Progenitor cell of endocrine pancreas (in vitro differentiated cells): ENCODE results near the gene CCDC30. TPM values are rescaled to one million over a fixed set of nuclear protein-coding genes. Genes with fewer than 3 reads are reported as not detected.

Experiments
- DNase-seq: peaks from one replicate; pipeline ENCODE4 v3.0.0; 2021; ENCODE audit warnings: low spot score; ENCODE audit not compliant: unreplicated experiment
- H3K27ac Mint-ChIP-seq: 2 replicates; pipeline ENCODE4 v1.8.0; 2021; ENCODE audit warnings: mild to moderate bottlenecking, moderate library complexity, mixed read lengths
- H3K27me3 Mint-ChIP-seq: 2 replicates; pipeline ENCODE4 v1.8.0; 2021; ENCODE audit warnings: mixed read lengths
- H3K36me3 Mint-ChIP-seq: 2 replicates; pipeline ENCODE4 v1.8.0; 2022; ENCODE audit warnings: mixed read lengths; ENCODE audit not compliant: insufficient read depth
- H3K4me1 Mint-ChIP-seq: 2 replicates; pipeline ENCODE4 v1.8.0; 2021; ENCODE audit warnings: low read depth, mixed read lengths
- H3K4me3 Mint-ChIP-seq: 2 replicates; pipeline ENCODE4 v1.8.0; 2021; ENCODE audit warnings: low read depth, mild to moderate bottlenecking, moderate library complexity, mixed read lengths
- H3K9me3 Mint-ChIP-seq: 2 replicates; pipeline ENCODE4 v1.8.0; 2021; ENCODE audit warnings: low read depth, mixed read lengths
- total RNA-seq: library from RNA; stranded (reverse); gene quantifications from 2 replicates; pipeline ENCODE4 v1.2.1, GENCODE V29; 2021
- TF ChIP-seq, protein P1 (sequence below): fragments of 200-600 bp; sonication (generic); IDR thresholded peaks from one replicate; pipeline ENCODE4 v1.5.0; 2021; ENCODE audit warnings: antibody characterized with exemption, mild to moderate bottlenecking; ENCODE audit not compliant: unreplicated experiment

The CCDC30 gene
- total RNA-seq, 1 donor from 2014 or later: 23.6 TPM

DNA sequence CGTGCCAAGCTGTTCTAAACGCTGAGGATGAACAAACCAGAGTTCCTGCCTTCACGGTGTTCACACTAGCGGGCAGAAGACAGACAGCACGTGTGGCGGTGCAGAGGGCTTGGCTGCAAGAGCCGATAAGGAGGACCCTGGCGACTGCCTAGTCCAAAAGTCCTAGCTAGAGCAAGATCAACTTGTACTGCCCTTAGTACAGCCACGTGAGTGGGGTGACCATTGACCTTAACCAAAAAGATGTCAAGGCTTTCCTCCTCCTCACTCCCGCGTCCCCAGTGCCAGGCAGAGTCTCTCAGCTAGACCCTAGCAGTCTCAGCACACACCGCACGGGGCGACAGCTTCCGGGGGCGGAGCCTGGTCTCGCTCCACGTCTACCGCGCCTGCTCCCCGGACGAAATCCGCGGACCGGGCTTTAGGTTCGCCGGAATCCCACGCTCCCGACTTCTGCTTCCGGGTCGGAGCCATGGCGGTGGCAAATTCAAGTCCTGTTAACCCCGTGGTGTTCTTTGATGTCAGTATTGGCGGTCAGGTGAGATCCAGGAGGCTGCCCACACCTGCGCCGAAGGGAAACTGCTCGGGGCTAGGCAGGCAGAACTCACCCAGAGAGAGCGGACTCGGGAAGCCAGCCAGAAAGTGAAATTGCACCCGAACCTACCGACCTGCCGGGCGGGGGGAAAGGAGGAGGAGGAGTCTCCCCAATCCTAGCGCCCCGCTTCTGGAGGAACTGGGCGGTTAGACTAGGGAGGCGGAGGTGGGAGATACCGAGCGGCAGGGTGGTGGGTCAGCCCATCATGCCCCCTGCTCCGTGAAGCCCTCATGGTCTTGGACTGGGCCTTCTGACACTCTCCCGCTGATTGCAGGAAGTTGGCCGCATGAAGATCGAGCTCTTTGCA, 195.1 kb downstream of the CCDC30 start, which contains the start of gene PPIH:
Gene PPIH, plus strand, starts transcription at position 443 of the 896 bp plus-strand sequence. Its CDS starts 24 bp downstream, at position 467.
- TF ChIP-seq, protein P1, sequence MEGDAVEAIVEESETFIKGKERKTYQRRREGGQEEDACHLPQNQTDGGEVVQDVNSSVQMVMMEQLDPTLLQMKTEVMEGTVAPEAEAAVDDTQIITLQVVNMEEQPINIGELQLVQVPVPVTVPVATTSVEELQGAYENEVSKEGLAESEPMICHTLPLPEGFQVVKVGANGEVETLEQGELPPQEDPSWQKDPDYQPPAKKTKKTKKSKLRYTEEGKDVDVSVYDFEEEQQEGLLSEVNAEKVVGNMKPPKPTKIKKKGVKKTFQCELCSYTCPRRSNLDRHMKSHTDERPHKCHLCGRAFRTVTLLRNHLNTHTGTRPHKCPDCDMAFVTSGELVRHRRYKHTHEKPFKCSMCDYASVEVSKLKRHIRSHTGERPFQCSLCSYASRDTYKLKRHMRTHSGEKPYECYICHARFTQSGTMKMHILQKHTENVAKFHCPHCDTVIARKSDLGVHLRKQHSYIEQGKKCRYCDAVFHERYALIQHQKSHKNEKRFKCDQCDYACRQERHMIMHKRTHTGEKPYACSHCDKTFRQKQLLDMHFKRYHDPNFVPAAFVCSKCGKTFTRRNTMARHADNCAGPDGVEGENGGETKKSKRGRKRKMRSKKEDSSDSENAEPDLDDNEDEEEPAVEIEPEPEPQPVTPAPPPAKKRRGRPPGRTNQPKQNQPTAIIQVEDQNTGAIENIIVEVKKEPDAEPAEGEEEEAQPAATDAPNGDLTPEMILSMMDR: peak; percentile 30
- peak within 1 kb of the TSS; percentile 99 for H3K4me3 Mint-ChIP-seq
- DNase-seq: peak; percentile 86
- peaks cover 6% of the 10 kb centered on the region for H3K36me3 Mint-ChIP-seq
- H3K27ac Mint-ChIP-seq: peak within 1 kb of the TSS; percentile 85
- no peaks in the 10 kb centered on the region for H3K9me3 Mint-ChIP-seq
- H3K4me1 Mint-ChIP-seq: peaks cover 12% of the 10 kb centered on the region
- no peaks in the 10 kb centered on the region for H3K27me3 Mint-ChIP-seq

DNA sequence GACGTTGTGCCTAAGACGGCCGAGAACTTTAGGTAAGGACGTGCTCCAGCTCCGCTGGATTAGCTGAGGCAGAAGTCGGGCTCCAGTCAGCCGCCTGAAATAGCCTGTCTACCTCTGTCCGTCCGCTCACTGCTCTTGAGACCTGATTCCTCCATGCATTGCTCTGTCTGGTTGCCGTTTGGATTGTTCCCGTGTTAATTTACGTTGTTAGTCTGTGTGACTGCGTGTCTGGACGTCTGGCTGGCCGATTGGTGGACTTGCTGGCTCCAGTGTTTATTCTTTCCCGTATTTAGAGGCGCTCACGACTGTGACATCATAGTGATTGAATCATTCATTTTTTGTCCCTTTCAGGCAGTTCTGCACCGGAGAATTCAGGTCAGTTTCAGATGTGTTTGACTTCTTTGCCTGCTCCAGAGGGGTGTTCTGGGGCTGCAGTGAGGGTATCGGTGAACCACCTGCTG, 195.8 kb downstream of the CCDC30 start:
- DNase-seq: no peak
- Mint-ChIP-seq H3K27ac (peak overlapping the region; percentile 80), H3K36me3 (peaks cover 9% of the 10 kb centered on the region), H3K9me3 (no peaks in the 10 kb centered on the region), H3K4me3 (peak overlapping the region; percentile 99), H3K4me1 (peaks cover 12% of the 10 kb centered on the region), H3K27me3 (no peaks in the 10 kb centered on the region)
- TF ChIP-seq, protein P1: no peak

DNA sequence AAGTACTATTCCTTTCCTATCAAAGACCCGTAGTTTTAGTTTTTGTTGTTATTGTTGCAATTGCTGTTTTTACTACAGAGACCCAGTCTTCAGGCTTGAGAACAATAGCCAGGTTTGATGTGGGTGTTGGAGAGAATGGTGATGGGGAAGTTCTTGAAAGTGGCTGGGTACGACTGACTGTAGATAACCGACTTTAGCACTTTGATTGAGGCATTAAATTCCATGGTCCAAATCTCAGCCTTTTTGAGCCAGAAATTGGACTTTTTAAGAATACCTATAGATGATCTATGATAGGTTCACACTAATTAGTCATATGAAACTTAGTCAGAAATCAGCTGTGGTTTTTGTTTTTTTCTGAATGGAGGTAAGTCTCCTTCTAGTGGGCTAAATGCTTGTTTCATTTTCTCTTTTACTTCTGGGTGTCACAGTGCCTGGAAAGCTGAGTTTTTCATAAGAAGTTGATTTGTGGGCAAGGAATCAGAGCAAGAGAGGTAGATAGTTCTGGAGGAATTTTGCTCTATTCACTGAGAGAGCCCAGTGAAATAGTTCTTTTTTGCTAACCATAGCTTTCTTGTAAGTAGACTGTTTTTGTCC, 197.9 kb downstream of the CCDC30 start:
- H3K4me3 Mint-ChIP-seq: no peak overlapping the region
- peaks cover 11% of the 10 kb centered on the region for H3K36me3 Mint-ChIP-seq
- no peaks in the 10 kb centered on the region for H3K9me3 Mint-ChIP-seq
- H3K4me1 Mint-ChIP-seq: peaks cover 12% of the 10 kb centered on the region
- H3K27me3 Mint-ChIP-seq: no peaks in the 10 kb centered on the region
- no peak overlapping the region for H3K27ac Mint-ChIP-seq
- TF ChIP-seq, protein P1: no peak
- no peak for DNase-seq

DNA sequence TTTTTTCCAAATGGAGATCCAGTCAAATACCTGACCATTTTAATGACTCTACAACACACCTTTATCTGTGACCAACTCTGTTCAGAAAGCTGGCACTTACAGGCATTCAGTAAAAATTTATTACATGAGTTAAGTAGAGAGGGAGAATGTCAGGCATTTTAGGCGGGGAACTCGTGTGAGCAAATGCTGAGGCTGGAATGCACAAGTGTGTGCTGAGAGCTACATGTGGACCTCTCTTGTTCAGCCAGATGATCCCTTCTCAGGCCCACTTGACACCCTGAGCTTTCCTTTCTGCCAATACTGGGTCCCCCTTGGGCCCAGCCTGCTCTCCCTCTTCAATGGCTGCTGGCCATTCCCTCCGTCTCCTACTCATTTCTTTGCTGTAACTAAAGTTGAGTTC, 206.8 kb downstream of the CCDC30 start:
- Mint-ChIP-seq H3K27ac (no peak overlapping the region), H3K9me3 (no peaks in the 10 kb centered on the region), H3K4me1 (no peaks in the 10 kb centered on the region), H3K36me3 (peaks cover 18% of the 10 kb centered on the region), H3K27me3 (no peaks in the 10 kb centered on the region), H3K4me3 (no peak overlapping the region)
- TF ChIP-seq, protein P1: no peak
- no peak for DNase-seq

DNA sequence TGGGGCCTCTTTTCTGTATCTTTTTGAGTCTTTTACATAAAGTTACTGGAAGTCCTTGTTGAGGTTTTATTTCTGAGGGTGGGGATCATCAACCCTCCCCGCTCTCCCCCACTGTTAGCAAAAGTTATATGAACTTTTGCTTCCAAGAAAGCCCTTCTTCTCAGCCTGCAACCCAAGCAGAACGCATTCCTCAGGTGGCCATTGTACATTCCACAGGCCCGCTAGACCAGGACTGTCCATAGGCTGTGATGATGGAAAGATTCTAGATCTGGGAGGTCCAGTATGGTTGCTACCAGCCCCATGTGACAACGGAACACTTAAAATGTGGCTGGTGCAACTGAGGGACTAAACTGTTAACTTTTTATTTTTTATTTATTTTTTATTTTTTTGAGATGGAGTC, 207.3 kb downstream of the CCDC30 start:
- Mint-ChIP-seq H3K4me1 (no peaks in the 10 kb centered on the region), H3K9me3 (no peaks in the 10 kb centered on the region), H3K27me3 (no peaks in the 10 kb centered on the region), H3K36me3 (peaks cover 18% of the 10 kb centered on the region), H3K4me3 (no peak overlapping the region), H3K27ac (no peak overlapping the region)
- no peak for DNase-seq
- TF ChIP-seq, protein P1: no peak
